ENCODE results near the gene EMX2. TPM values are rescaled to one million over a fixed set of nuclear protein-coding genes. Genes with fewer than 3 reads are reported as not detected.
"Not testable (repeated sequence)": the region's sequence is repeated elsewhere in the genome, so short reads cannot be mapped to it uniquely, and the experiment has no call there.

EMX2 gene
- total RNA-seq, 1 donor from 2014 or later, result not detected

DNA sequence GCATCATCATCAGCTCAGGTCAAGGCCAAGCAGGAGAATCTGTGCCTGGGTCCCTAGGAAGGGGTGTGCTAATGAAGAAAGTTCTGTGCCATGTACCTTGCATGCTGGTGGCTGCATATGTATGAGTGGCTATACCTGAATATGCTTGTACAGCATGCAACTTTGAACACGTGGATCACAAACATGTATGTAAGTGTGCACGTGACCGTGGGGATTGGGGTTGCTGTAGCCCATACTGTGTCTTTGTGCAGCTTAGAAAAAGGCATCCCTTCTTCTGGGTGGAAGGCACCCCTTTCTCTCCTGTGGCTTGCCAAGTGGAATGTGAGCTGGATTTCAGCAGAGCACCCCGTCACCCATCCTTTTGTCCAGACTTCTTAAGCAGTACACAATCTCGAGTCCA is 13.8 kb downstream of the EMX2 start:
- no peak for DNase-seq (ENCODE audit: low read depth in 2 of 2)

- DNase-seq (ENCODE audit: low read depth in 2 of 2), result no peak
These were observed 17.2 kb downstream of the EMX2 start for GRCh38 chr10:117559712-117560111.

- DNase-seq (ENCODE audit: low read depth in 2 of 2), result no peak
These were observed 18.4 kb downstream of the EMX2 start for GRCh38 chr10:117560942-117561341.

DNA sequence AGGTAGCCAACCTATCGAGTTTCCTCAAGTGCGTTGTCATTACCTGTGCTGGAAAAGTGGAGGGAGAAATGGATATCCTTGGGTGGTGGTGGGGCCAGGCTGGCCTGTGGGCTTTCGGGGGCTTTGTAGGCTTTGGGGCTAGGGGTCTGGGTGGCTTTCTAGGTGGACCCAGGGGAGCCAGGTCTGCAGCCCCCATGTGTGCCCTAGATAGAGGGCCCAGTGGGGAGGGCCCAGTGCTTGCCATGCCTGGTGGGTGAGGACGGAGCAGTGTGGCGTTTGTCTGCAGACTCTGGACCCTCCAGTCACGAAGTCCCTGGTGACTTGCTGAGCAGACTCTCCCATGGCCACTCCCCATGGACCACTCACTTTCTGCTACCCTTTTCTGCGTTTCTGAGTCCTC is 19.7 kb downstream of the EMX2 start:
- no peak for DNase-seq (ENCODE audit: low read depth in 2 of 2)

- no peak for DNase-seq (ENCODE audit: low read depth in 2 of 2)
These were observed 20.6 kb downstream of the EMX2 start for GRCh38 chr10:117562896-117563737.

DNA sequence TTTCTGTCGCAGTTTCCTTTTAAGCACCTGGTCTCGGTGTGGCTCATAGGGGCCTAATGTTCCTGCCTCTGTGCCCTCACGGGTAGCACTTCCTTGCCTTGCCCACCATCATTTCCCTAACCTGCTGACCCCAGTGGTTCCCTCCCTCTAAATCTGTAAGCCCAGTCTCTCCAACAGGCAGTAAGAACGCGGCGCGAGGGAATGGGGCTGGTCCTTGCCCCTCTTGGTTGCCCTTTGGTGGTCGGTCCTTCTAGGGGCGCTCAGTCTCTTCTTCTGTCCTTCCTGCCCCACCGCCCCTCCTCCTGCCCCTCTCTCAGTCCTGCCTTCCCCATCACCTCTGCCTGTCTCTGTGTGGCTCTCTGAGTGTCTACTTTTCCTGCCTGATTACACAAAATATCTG is 21.2 kb downstream of the EMX2 start:
- DNase-seq (ENCODE audit: low read depth in 2 of 2), result no peak

DNA sequence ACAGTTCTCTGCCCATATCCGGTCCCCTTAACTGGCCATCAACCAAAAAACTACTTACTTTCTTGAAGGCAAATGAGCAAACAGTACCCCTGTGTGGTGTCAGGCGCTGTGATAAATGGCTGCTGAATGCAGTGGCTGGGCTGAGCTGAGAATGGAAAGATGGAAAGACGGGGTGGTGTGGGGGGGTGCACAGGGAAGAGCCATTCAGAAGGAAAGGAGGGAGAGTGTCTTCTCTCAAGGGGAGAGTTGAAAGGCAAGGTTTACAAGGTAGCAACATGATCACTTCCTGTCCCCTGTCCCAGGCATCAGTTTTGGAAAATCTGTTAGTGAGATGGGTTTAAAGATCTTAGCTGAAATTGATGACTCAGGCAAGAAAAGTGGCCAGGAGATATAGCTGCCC is 22.5 kb downstream of the EMX2 start:
- DNase-seq (ENCODE audit: low read depth in 2 of 2), result no peak

DNA sequence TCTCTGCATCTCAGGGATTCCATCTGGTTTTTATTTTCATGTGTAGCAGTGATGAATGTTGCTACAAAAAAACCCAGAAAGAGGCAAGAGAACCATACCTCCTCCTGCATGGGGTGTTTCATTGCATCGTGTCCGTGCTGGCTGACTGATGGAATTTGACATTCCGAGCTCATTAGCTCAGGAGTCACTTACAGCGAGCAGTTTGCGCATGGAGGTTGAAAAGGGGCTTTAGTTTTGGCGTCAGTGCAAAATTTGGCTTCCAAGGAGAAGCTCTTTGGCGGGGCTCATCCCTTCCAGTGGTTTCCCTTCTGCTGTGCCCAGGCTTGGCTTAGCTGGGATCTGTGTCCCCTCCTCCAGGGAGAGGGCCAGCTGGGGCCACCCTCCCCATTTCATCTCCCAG is 25.8 kb downstream of the EMX2 start:
- DNase-seq (ENCODE audit: low read depth in 2 of 2), result no peak

GRCh38 chr10:117569610-117570390 is 27.3 kb downstream of the EMX2 start:
- DNase-seq (ENCODE audit: low read depth in 2 of 2), result no peak

DNA sequence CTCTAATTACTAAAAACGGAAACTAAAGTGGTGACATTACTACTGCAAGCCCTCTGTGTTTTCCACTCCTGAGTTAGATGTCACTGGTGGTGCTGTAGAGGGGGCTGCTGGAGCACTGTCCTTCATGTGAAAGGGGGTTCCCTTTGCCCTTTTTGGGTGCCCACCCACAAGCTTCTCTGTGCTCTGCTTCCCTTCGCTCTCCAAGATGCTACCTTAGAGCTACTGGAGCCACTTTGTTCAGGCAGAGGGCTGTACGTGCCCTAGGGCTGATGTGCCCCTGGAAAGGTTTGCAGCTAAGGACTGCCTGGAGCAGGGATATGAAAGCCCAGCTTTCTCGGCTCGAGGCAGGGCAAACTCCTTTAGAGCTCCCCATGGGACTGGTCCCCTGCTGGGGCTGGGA is 28.3 kb downstream of the EMX2 start:
- no peak for DNase-seq (ENCODE audit: low read depth in 2 of 2)

DNA sequence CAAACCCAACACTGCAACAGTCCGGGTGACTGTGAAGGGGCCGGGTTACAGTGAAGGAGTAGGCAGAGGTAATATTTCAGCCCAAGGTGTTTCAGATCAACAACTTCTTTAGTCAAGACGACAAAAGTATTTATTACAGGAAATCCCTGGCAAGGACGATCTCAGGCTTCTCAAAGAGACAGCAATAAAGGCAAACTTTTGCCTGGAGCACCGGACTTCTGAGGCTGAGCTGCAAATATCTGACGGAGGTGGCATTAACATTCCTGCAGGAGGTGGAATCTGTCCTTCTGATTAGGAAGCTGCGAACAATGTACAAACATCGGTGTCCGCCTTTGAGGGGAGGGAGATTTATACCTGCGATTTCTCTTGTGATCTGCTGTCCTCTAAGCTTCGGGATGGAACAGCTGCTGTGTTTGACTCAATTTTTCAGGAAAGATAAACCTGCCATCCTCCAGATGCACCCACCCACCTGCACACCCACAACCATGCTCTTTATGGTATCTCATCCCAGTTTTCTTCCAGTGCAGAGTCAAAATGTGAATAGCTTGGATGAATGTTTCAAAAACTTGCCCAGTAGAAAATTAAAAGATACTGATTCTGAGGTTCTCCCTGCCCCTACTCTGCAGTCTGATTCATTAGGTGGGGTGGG is 32.1 kb downstream of the EMX2 start:
- DNase-seq (ENCODE audit: low read depth in 2 of 2), result no peak

GRCh38 chr10:117578490-117578889 is 35.9 kb downstream of the EMX2 start:
- DNase-seq (ENCODE audit: low read depth in 2 of 2), result no peak

DNA sequence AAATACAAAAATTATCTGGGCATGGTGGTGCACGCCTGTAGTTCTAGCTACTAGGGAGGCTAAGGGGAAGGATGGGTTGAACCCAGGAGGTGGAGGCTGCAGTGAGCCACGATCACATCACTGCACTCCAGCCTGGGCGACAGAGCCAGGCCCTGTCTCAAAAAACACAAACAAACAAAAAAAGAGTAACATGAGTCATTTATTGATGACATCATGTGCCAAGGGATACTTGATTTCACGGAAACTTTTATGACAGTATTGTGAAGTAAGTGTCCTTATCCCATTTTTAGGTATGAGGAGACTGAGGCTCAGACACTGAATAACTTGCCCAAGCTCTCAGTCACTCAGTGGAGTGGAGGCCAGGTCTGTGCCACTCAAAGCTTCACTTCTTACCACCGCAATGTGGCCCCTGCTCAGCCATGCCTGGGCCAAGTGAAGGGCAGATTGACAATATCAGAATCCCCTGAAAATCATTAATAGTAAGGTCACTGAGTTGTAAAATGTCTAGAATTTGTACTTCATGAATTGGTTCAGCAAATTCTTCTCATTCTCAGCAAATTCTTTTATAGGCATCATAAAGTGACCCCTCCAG is 36.5 kb downstream of the EMX2 start:
- DNase-seq (ENCODE audit: low read depth in 2 of 2), result no peak

DNA sequence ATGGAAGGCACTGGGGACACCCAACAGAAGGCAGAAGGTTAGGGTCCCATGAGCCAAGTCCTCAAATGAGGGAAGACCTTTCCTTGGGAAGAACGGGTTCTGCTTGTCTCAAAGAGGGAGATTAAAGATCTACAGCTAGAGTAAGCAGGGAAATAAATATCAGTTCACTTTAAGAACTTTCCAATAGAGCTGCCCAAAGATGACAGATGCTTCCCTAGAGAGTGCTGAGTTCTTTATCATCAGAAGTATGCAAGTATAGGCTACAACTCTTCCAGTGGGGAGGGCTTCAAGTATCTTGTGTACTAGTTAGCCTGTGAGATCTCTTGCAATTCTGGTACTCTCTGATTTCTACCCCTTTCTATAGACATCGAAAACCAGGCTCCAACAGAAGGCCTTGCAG is 39.4 kb downstream of the EMX2 start:
- no peak for DNase-seq (ENCODE audit: low read depth in 2 of 2)

GRCh38 chr10:117584831-117585230 is 42.3 kb downstream of the EMX2 start:
- DNase-seq (ENCODE audit: low read depth in 2 of 2), result not testable (repeated sequence)

DNA sequence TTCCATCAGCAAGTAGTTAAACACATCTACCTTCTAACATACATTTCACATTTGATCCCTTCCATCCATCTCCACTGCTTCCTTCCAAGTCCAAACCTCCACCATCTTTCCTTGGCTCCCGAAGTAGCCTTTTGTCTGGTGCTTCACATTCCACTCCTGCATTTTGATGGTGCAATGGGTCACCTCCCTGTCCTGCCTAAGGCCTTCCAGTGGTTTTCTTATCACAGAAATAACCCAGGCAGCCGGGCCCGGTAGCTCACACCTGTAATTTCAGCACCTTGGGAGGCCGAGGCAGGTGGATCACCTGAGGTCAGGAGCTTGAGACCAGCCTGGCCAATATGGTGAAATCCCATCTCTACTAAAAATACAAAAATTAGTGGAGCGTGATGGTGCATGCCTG is 44.5 kb downstream of the EMX2 start:
- no peak for DNase-seq (ENCODE audit: low read depth in 2 of 2)

- no peak for DNase-seq (ENCODE audit: low read depth in 2 of 2)
These were observed 47.7 kb downstream of the EMX2 start for GRCh38 chr10:117590101-117590875.

- no peak for DNase-seq (ENCODE audit: low read depth in 2 of 2)
These were observed 48.5 kb downstream of the EMX2 start for GRCh38 chr10:117591043-117591442.

GRCh38 chr10:117594722-117595121 is 52.2 kb downstream of the EMX2 start:
- DNase-seq (ENCODE audit: low read depth in 2 of 2), result no peak

DNA sequence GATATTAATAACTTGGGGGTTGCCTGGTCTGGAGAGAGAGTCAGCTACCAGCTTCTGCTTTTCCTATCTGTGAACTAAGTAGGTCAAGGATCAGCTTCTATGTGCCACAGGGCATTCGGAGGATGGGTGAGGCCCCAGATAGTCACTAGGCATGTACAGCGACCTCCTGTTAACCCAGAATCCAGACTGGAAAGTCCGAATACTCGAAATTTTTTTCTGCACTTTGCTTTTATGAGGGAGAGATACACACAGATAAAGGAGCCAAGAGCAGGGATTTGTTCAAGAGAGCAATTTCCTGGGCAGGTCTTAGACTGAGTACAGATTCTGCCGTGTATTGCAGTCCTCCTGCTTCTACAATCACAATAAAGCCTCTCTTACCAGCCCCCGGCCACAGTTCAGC is 54.2 kb downstream of the EMX2 start:
- DNase-seq (ENCODE audit: low read depth in 2 of 2), result no peak

- no peak for DNase-seq (ENCODE audit: low read depth in 2 of 2)
These were observed 54.7 kb downstream of the EMX2 start for GRCh38 chr10:117597216-117597615.

Data from dermis microvascular lymphatic vessel endothelial cell (primary cell).